GM06990 (cell line): ENCODE results near the gene FHOD3.

Experiments
- DNase-seq: peaks from one replicate; pipeline ENCODE4 v3.0.0-alpha.2; 2011; ENCODE audit not compliant: insufficient read length; ENCODE audit errors: extremely low read depth
- H3K27me3 ChIP-seq: replicated peaks from 2 replicates; pipeline ENCODE4 v1.6.0; 2011; ENCODE audit warnings: low read length; ENCODE audit not compliant: control insufficient read depth, insufficient read depth
- H3K36me3 ChIP-seq: 2 replicates; pipeline ENCODE4 v1.5.1; 2011; ENCODE audit warnings: low read length; ENCODE audit not compliant: control insufficient read depth, insufficient read depth
- H3K4me3 ChIP-seq: replicated peaks from 2 replicates; pipeline ENCODE4 v1.5.1; 2011; ENCODE audit warnings: low read depth, mild to moderate bottlenecking, control low read depth, low read length
- TF ChIP-seq, protein P1 (sequence below): IDR thresholded peaks from 2 replicates; pipeline ENCODE4 v1.5.1; 2011; ENCODE audit warnings: low read length, control low read depth, mild to moderate bottlenecking, inconsistent platforms; ENCODE audit not compliant: insufficient read depth, poor library complexity, severe bottlenecking

The FHOD3 gene

DNA sequence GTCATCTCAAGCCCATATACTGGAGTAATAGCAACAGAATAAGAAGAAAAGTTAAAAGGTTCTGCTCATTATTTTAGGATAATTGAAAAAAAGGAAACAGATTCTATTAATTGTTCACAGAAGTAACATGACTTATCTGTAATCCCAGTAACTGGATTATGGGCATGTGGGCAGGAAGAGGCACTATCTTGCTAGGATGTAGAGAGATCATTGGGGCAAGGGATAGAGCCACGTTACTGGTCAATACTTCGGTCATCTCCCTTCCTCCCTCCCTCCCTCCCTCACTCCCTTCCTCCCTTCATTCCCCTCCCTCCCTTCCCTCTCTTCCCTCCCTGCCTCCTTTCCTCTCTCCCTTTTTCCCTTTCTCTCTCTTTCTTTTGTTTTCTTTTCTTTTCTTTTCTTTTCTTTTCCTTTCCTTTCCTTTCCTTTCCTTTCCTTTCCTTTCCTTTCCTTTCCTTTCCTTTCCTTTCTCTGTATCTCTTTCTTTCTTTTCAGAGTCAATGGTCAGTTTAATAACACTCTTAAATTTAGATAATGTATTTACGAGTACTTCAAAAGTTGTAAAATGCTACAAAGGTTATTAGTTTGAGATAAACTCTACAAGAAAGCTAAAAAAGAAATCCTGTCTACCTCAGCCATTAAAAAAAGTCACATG, 82.8 kb downstream of the FHOD3 start:
- Histone ChIP-seq H3K27me3 (no peaks in the 10 kb centered on the region), H3K36me3 (no peaks in the 10 kb centered on the region; the same call in 1 of the 2 replicates), H3K4me3 (no peak overlapping the region)
- no peak for DNase-seq
- TF ChIP-seq, protein P1, sequence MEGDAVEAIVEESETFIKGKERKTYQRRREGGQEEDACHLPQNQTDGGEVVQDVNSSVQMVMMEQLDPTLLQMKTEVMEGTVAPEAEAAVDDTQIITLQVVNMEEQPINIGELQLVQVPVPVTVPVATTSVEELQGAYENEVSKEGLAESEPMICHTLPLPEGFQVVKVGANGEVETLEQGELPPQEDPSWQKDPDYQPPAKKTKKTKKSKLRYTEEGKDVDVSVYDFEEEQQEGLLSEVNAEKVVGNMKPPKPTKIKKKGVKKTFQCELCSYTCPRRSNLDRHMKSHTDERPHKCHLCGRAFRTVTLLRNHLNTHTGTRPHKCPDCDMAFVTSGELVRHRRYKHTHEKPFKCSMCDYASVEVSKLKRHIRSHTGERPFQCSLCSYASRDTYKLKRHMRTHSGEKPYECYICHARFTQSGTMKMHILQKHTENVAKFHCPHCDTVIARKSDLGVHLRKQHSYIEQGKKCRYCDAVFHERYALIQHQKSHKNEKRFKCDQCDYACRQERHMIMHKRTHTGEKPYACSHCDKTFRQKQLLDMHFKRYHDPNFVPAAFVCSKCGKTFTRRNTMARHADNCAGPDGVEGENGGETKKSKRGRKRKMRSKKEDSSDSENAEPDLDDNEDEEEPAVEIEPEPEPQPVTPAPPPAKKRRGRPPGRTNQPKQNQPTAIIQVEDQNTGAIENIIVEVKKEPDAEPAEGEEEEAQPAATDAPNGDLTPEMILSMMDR = no peak

DNA sequence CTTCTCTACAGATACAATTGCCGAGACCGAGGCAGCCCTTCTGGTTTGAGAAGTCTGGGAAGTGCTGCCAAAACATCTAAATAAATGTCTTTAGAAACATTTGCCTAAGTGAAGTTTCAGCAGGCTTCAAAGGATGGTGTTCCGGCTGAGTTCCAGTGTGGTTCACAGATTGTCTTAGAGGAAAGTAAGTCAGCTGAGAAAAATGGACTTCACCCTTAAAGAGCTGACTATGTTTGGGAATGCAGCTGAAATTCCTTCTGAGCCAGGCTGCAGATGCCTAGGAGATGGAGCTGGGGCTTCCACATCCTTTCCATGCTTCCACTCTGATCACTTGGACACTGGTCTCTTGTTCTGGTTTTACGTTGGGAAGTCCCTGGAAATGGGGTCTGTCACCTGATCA, 83.6 kb downstream of the FHOD3 start:
- no peak overlapping the region for H3K4me3 ChIP-seq
- H3K27me3 ChIP-seq = no peaks in the 10 kb centered on the region
- no peak for DNase-seq
- TF ChIP-seq, protein P1 = no peak
- no peaks in the 10 kb centered on the region; the same call in 1 of the 2 replicates for H3K36me3 ChIP-seq

DNA sequence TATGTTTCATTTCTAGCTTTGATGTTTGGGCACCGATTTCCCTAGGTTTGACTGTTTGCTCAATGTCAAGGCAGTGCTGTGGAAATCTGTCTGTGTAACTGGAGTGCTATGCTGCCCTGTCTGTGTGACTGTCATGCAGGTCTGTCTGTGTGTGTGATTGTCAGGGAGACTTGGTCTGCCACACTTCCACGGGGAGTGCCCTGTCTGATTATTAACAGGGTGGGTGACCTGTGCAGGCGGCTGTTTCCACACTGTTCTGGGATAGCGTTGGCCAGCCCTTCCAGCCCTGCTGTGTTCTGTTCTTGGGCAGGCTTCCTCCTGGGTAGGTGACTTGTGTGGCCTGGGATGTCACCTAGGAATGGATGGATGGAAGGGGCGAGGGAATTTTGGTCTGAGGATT, 85.3 kb downstream of the FHOD3 start:
- Histone ChIP-seq H3K4me3 (no peak overlapping the region), H3K27me3 (no peaks in the 10 kb centered on the region), H3K36me3 (no peaks in the 10 kb centered on the region; the same call in 1 of the 2 replicates)
- TF ChIP-seq, protein P1 = no peak
- DNase-seq = no peak

DNA sequence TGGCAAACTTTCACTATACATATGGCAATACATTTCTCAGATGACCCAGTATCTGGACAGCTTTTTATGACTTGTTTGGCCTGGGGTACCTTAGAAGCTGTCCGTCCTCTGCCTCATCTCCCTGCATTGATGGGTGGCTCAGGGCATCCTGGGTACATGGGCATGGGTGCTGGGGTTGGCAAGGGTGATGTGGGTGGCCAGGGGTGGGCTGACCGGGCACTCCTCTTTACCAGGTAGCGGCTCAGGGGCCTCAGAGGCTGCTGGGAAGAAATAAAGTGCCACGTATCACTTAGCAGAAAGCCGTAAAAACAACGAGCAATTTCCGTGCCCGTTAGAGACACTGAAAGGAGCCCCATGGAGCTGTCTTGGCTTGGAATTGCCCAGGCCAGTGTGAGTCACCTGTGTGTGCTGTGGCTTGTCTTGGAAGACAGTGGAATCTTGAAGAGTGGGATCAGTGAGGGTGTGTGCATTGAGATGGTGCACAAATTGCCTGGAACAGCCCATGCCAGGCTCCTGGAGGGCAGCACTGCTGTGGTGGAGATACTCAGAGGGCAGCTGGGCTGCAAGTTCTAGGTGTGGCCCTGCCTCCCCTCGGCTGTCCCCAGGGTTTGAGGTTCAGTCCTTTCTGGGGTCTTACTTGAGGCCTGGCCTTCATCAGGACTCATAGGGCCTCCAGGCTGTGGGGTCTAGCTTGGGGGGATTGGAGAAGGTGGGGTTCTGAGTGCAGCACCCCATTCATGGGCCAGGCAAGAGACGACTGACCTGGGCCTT, 88.8 kb downstream of the FHOD3 start:
- Histone ChIP-seq H3K4me3 (no peak overlapping the region), H3K27me3 (no peaks in the 10 kb centered on the region), H3K36me3 (no peaks in the 10 kb centered on the region; the same call in 1 of the 2 replicates)
- TF ChIP-seq, protein P1 = no peak
- no peak for DNase-seq

DNA sequence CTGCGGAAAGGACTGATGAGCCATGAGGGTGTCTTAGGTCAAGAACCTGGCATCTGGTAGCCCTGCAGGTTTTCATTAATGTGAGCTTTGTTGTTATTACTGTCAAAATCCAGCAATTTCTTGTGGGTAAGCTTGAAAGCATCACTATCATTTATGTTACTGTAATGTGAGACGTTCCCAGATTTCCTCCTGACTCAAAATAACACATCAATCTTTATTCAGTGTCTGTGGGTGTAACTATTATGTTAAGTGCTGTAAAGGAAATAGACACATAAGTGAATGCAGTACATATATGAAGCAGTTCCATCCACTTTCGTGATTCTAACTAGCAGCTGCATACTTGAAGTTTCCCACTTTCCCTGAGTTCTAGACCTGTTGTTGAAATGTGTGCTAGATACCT, 89.8 kb downstream of the FHOD3 start:
- Histone ChIP-seq H3K36me3 (no peaks in the 10 kb centered on the region; the same call in 1 of the 2 replicates), H3K4me3 (no peak overlapping the region), H3K27me3 (no peaks in the 10 kb centered on the region)
- TF ChIP-seq, protein P1 = no peak
- no peak for DNase-seq
